Activated naive CD4-positive, alpha-beta T cell treated with anti-CD3 and anti-CD28 coated beads, Interleukin-2, amount 50 U/mL, for 24 hours (primary cell): ENCODE data around the gene IFT25.

Experiments
- H3K27ac Mint-ChIP-seq: one replicate; pipeline ENCODE4 v1.8.0; 2021; ENCODE audit warnings: mild to moderate bottlenecking, mixed read lengths
- H3K27me3 Mint-ChIP-seq: one replicate; pipeline ENCODE4 v1.8.0; 2021; ENCODE audit warnings: mixed read lengths
- H3K36me3 Mint-ChIP-seq: one replicate; pipeline ENCODE4 v1.8.0; 2021; ENCODE audit warnings: mixed read lengths
- H3K4me1 Mint-ChIP-seq: one replicate; pipeline ENCODE4 v1.8.0; 2021; ENCODE audit warnings: mixed read lengths
- H3K4me3 Mint-ChIP-seq: one replicate; pipeline ENCODE4 v1.8.0; 2021; ENCODE audit warnings: mild to moderate bottlenecking, mixed read lengths
- H3K9me3 Mint-ChIP-seq: one replicate; pipeline ENCODE4 v1.8.0; 2021; ENCODE audit warnings: mixed read lengths

The IFT25 gene

GRCh38 chr1:53946252-53947171, 1.0 kb upstream of the IFT25 start, which contains the start of gene LRRC42:
Gene LRRC42 (plus strand): TSS chr1:53946350. CDS start chr1:53952000, 5,650 bp downstream.
- peaks cover 47% of the 10 kb centered on the region for H3K4me1 Mint-ChIP-seq
- peak within 1 kb of the TSS; percentile 94 for H3K4me3 Mint-ChIP-seq
- H3K9me3 Mint-ChIP-seq, result no peaks in the 10 kb centered on the region
- no peaks in the 10 kb centered on the region for H3K27me3 Mint-ChIP-seq
- H3K27ac Mint-ChIP-seq, result peak within 1 kb of the TSS; percentile 94
- H3K36me3 Mint-ChIP-seq, result no peaks in the 10 kb centered on the region

- no peaks in the 10 kb centered on the region for H3K27me3 Mint-ChIP-seq
- peaks cover 1% of the 10 kb centered on the region for H3K36me3 Mint-ChIP-seq
- peak overlapping the region; percentile 94 for H3K27ac Mint-ChIP-seq
- H3K9me3 Mint-ChIP-seq, result no peaks in the 10 kb centered on the region
- H3K4me1 Mint-ChIP-seq, result peaks cover 50% of the 10 kb centered on the region
- H3K4me3 Mint-ChIP-seq, result peak overlapping the region; percentile 94
Observed at GRCh38 chr1:53945183-53945432, 391 bp downstream of the IFT25 start.

- Mint-ChIP-seq H3K9me3 (no peaks in the 10 kb centered on the region), H3K36me3 (peaks cover 2% of the 10 kb centered on the region), H3K27me3 (no peaks in the 10 kb centered on the region), H3K4me3 (peak overlapping the region; percentile 94), H3K4me1 (peaks cover 52% of the 10 kb centered on the region), H3K27ac (peak overlapping the region; percentile 94)
Observed at GRCh38 chr1:53944469-53945182, 873 bp downstream of the IFT25 start.

GRCh38 chr1:53943490-53944043, 1.9 kb downstream of the IFT25 start:
- peaks cover 53% of the 10 kb centered on the region for H3K4me1 Mint-ChIP-seq
- peak overlapping the region; percentile 74 for H3K4me3 Mint-ChIP-seq
- H3K36me3 Mint-ChIP-seq, result peaks cover 2% of the 10 kb centered on the region
- no peaks in the 10 kb centered on the region for H3K27me3 Mint-ChIP-seq
- H3K27ac Mint-ChIP-seq, result peak overlapping the region; percentile 14
- H3K9me3 Mint-ChIP-seq, result no peaks in the 10 kb centered on the region

GRCh38 chr1:53943090-53943489, 2.4 kb downstream of the IFT25 start:
- peak overlapping the region; percentile 37 for H3K4me3 Mint-ChIP-seq
- no peaks in the 10 kb centered on the region for H3K9me3 Mint-ChIP-seq
- H3K27me3 Mint-ChIP-seq, result no peaks in the 10 kb centered on the region
- no peak overlapping the region for H3K27ac Mint-ChIP-seq
- peaks cover 2% of the 10 kb centered on the region for H3K36me3 Mint-ChIP-seq
- peaks cover 55% of the 10 kb centered on the region for H3K4me1 Mint-ChIP-seq

GRCh38 chr1:53942127-53942957, 3.2 kb downstream of the IFT25 start:
- Mint-ChIP-seq H3K27me3 (no peaks in the 10 kb centered on the region), H3K4me1 (peaks cover 49% of the 10 kb centered on the region), H3K4me3 (peak overlapping the region; percentile 37), H3K36me3 (peaks cover 4% of the 10 kb centered on the region), H3K27ac (peak overlapping the region; percentile 7), H3K9me3 (no peaks in the 10 kb centered on the region)

- peaks cover 8% of the 10 kb centered on the region for H3K36me3 Mint-ChIP-seq
- H3K27me3 Mint-ChIP-seq, result no peaks in the 10 kb centered on the region
- peak overlapping the region; percentile 64 for H3K27ac Mint-ChIP-seq
- H3K4me1 Mint-ChIP-seq, result peaks cover 25% of the 10 kb centered on the region
- no peak overlapping the region for H3K4me3 Mint-ChIP-seq
- no peaks in the 10 kb centered on the region for H3K9me3 Mint-ChIP-seq
Observed at GRCh38 chr1:53938136-53938830, 7.2 kb downstream of the IFT25 start.

- Mint-ChIP-seq H3K36me3 (peaks cover 9% of the 10 kb centered on the region), H3K4me1 (peaks cover 15% of the 10 kb centered on the region), H3K27me3 (no peaks in the 10 kb centered on the region), H3K27ac (no peak overlapping the region), H3K4me3 (no peak overlapping the region), H3K9me3 (no peaks in the 10 kb centered on the region)
Observed at GRCh38 chr1:53936430-53936829, 9.1 kb downstream of the IFT25 start.

- peaks cover 13% of the 10 kb centered on the region for H3K4me1 Mint-ChIP-seq
- peaks cover 12% of the 10 kb centered on the region for H3K36me3 Mint-ChIP-seq
- no peaks in the 10 kb centered on the region for H3K27me3 Mint-ChIP-seq
- H3K9me3 Mint-ChIP-seq, result no peaks in the 10 kb centered on the region
- no peak overlapping the region for H3K4me3 Mint-ChIP-seq
- H3K27ac Mint-ChIP-seq, result no peak overlapping the region
Observed at GRCh38 chr1:53934170-53934765, 11.2 kb downstream of the IFT25 start.

GRCh38 chr1:53931523-53931922, 14.0 kb downstream of the IFT25 start:
- Mint-ChIP-seq H3K4me1 (peaks cover 6% of the 10 kb centered on the region), H3K9me3 (no peaks in the 10 kb centered on the region)

GRCh38 chr1:53930932-53931331, 14.6 kb downstream of the IFT25 start:
- Mint-ChIP-seq H3K36me3 (peaks cover 21% of the 10 kb centered on the region), H3K27ac (no peak overlapping the region), H3K27me3 (no peaks in the 10 kb centered on the region), H3K4me1 (peaks cover 6% of the 10 kb centered on the region), H3K9me3 (no peaks in the 10 kb centered on the region), H3K4me3 (no peak overlapping the region)

More at GRCh38 chr1:53931523-53931922, 14.0 kb downstream of the IFT25 start:
- no peak overlapping the region for H3K27ac Mint-ChIP-seq
- no peaks in the 10 kb centered on the region for H3K27me3 Mint-ChIP-seq
- H3K4me3 Mint-ChIP-seq, result no peak overlapping the region
- peaks cover 19% of the 10 kb centered on the region for H3K36me3 Mint-ChIP-seq

GRCh38 chr1:53929246-53929960, 16.1 kb downstream of the IFT25 start:
- Mint-ChIP-seq H3K9me3 (no peaks in the 10 kb centered on the region), H3K4me1 (peaks cover 6% of the 10 kb centered on the region), H3K36me3 (peaks cover 20% of the 10 kb centered on the region), H3K4me3 (no peak overlapping the region), H3K27me3 (no peaks in the 10 kb centered on the region), H3K27ac (no peak overlapping the region)

- Mint-ChIP-seq H3K4me1 (peaks cover 6% of the 10 kb centered on the region), H3K27ac (no peak overlapping the region), H3K4me3 (no peak overlapping the region), H3K9me3 (no peaks in the 10 kb centered on the region), H3K36me3 (peaks cover 17% of the 10 kb centered on the region), H3K27me3 (no peaks in the 10 kb centered on the region)
Observed at GRCh38 chr1:53927376-53927881, 18.1 kb downstream of the IFT25 start.

- Mint-ChIP-seq H3K27me3 (no peaks in the 10 kb centered on the region), H3K9me3 (no peaks in the 10 kb centered on the region), H3K4me3 (peak overlapping the region; percentile 57), H3K36me3 (peaks cover 8% of the 10 kb centered on the region), H3K27ac (peak overlapping the region; percentile 92), H3K4me1 (peaks cover 40% of the 10 kb centered on the region)
Observed at GRCh38 chr1:53919675-53920066, 25.8 kb downstream of the IFT25 start.
